RKO (cell line): ENCODE measurements around the gene SMARCA4.

Source experiments
- DNase-seq: peaks from one replicate; pipeline ENCODE4 v3.0.0-alpha.2; 2016; ENCODE audit warnings: low spot score

The SMARCA4 gene

GRCh38 chr19:10960314-10961072, at the start of gene SMARCA4:
Gene SMARCA4 (plus strand): TSS chr19:10961030. CDS start chr19:10984152, 23,122 bp downstream.
- DNase-seq, result peak; percentile 95

- DNase-seq, result no peak
Measured at GRCh38 chr19:10911579-10912363, 49.1 kb upstream of the SMARCA4 start.

- DNase-seq, result no peak
Measured at GRCh38 chr19:10912619-10913018, 48.2 kb upstream of the SMARCA4 start.

GRCh38 chr19:10913716-10914340, 47.0 kb upstream of the SMARCA4 start:
- no peak for DNase-seq

- peak; percentile 53 for DNase-seq
Measured at GRCh38 chr19:10915130-10916091, 45.4 kb upstream of the SMARCA4 start.

- no peak for DNase-seq
Measured at GRCh38 chr19:10916602-10917001, 44.2 kb upstream of the SMARCA4 start.

- no peak for DNase-seq
Measured at GRCh38 chr19:10918359-10918758, 42.5 kb upstream of the SMARCA4 start.

- no peak for DNase-seq
Measured at GRCh38 chr19:10919352-10920287, 41.2 kb upstream of the SMARCA4 start.

- no peak for DNase-seq
Measured at GRCh38 chr19:10920288-10920655, 40.6 kb upstream of the SMARCA4 start.

- DNase-seq, result no peak
Measured at GRCh38 chr19:10920781-10921180, 40.0 kb upstream of the SMARCA4 start.

- DNase-seq, result no peak
Measured at GRCh38 chr19:10921199-10921909, 39.5 kb upstream of the SMARCA4 start.

- no peak for DNase-seq
Measured at GRCh38 chr19:10921910-10922637, 38.8 kb upstream of the SMARCA4 start.

- no peak for DNase-seq
Measured at GRCh38 chr19:10922638-10923014, 38.2 kb upstream of the SMARCA4 start.

GRCh38 chr19:10923260-10924112, 37.3 kb upstream of the SMARCA4 start:
- no peak for DNase-seq

GRCh38 chr19:10924597-10924996, 36.2 kb upstream of the SMARCA4 start:
- DNase-seq, result no peak

- peak; percentile 20 for DNase-seq
Measured at GRCh38 chr19:10927730-10928562, 32.9 kb upstream of the SMARCA4 start.
